GM12891 (cell line): ENCODE results near the gene ETAA1.

ENCODE experiments used
- PAX5 ChIP-seq: IDR thresholded peaks from 2 replicates; pipeline ENCODE4 v1.6.1; 2011; ENCODE audit warnings: low read length, moderate library complexity, mild to moderate bottlenecking; ENCODE audit not compliant: insufficient read depth, severe bottlenecking
- POLR2A ChIP-seq: IDR thresholded peaks from 2 replicates; pipeline ENCODE4 v1.6.1; 2011; ENCODE audit warnings: low read depth, low read length, control low read depth
- POLR2AphosphoS5 ChIP-seq: IDR thresholded peaks from 2 replicates; pipeline ENCODE4 v1.6.1; 2011; ENCODE audit warnings: low read depth, low read length, control low read depth
- SPI1 ChIP-seq: IDR thresholded peaks from 2 replicates; pipeline ENCODE4 v1.6.1; 2011; ENCODE audit warnings: low read depth, low read length, control low read depth
- TAF1 ChIP-seq: IDR thresholded peaks from 2 replicates; pipeline ENCODE4 v1.6.1; 2011; ENCODE audit warnings: low read depth, low read length, control low read depth

DNA sequence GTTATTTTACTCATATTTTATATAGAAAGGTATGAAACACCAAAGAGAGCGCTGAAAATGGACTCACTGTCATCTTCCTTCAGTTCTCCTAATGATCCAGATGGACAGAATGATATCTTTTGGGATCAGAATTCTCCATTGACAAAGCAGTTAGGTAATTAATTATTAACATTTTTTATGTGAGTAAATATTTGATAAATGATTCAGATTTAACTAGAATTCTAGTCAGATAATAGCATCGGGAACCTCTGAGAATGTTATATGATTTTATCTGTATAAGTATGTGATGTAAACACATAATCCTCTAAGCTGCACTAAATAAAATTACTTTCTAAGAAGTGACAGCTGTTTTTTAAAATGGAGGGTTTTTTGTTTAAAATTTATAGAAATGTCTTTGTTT lies 2.0 kb downstream of the ETAA1 start:
- no peak for TF ChIP-seq POLR2A
- TF ChIP-seq POLR2AphosphoS5 = no peak
- TF ChIP-seq TAF1 = no peak
- TF ChIP-seq PAX5 = no peak
- no peak for TF ChIP-seq SPI1
